Stimulated activated effector memory CD8-positive, alpha-beta T cell treated with anti-CD3 and anti-CD28 coated beads, Interleukin-12 subunit alpha, Interleukin-12 subunit beta, amount 100 ng/mL, for 72 hours (primary cell): Measurements from ENCODE around the gene SPTBN5.

ENCODE experiments used
- ATAC-seq: fragments of 150-1000 bp; cut with Tn5 transposase; 2 replicates; pipeline ENCODE4 v1.10.0; 2021
- DNase-seq, 2 donors: peaks; one replicate each; pipeline ENCODE4 v3.0.0; 2021 to 2022; ENCODE audit warnings: low spot score in 2 of 2
- H3K27ac Mint-ChIP-seq: one replicate; pipeline ENCODE4 v1.8.0; 2022; ENCODE audit warnings: mild to moderate bottlenecking, mixed read lengths
- H3K36me3 Mint-ChIP-seq: one replicate; pipeline ENCODE4 v1.8.0; 2022; ENCODE audit warnings: mild to moderate bottlenecking, mixed read lengths
- H3K4me1 Mint-ChIP-seq: one replicate; pipeline ENCODE4 v1.8.0; 2022; ENCODE audit warnings: mixed read lengths
- H3K4me3 Mint-ChIP-seq: one replicate; pipeline ENCODE4 v1.8.0; 2022; ENCODE audit warnings: mild to moderate bottlenecking, mixed read lengths
- H3K9me3 Mint-ChIP-seq: one replicate; pipeline ENCODE4 v1.8.0; 2022; ENCODE audit warnings: mixed read lengths

The SPTBN5 gene

GRCh38 chr15:41899854-41900442 lies 6.1 kb upstream of the SPTBN5 start:
- peak overlapping the region; percentile 8 for H3K27ac Mint-ChIP-seq

GRCh38 chr15:41897363-41897799 lies 3.5 kb upstream of the SPTBN5 start:
- Mint-ChIP-seq H3K4me1 (peaks cover 29% of the 10 kb centered on the region), H3K27ac (peak overlapping the region; percentile 67), H3K4me3 (no peak overlapping the region), H3K36me3 (peaks cover 75% of the 10 kb centered on the region), H3K9me3 (no peaks in the 10 kb centered on the region)
- ATAC-seq = no peak
- DNase-seq = no peak

More at GRCh38 chr15:41899854-41900442, 6.1 kb upstream of the SPTBN5 start:
- Mint-ChIP-seq H3K36me3 (peaks cover 86% of the 10 kb centered on the region), H3K4me1 (peaks cover 17% of the 10 kb centered on the region), H3K4me3 (no peak overlapping the region), H3K9me3 (no peaks in the 10 kb centered on the region)
- ATAC-seq (no peak), DNase-seq (no peak)

GRCh38 chr15:41896566-41896965 lies 2.7 kb upstream of the SPTBN5 start:
- no peaks in the 10 kb centered on the region for H3K9me3 Mint-ChIP-seq
- peaks cover 32% of the 10 kb centered on the region for H3K4me1 Mint-ChIP-seq
- DNase-seq (no peak), ATAC-seq (no peak)
- H3K36me3 Mint-ChIP-seq = peaks cover 70% of the 10 kb centered on the region
- peak overlapping the region; percentile 67 for H3K27ac Mint-ChIP-seq
- H3K4me3 Mint-ChIP-seq = no peak overlapping the region

GRCh38 chr15:41895957-41896356 lies 2.1 kb upstream of the SPTBN5 start:
- Mint-ChIP-seq H3K9me3 (no peaks in the 10 kb centered on the region), H3K27ac (peak overlapping the region; percentile 67), H3K4me1 (peaks cover 32% of the 10 kb centered on the region), H3K4me3 (no peak overlapping the region), H3K36me3 (peaks cover 64% of the 10 kb centered on the region)
- DNase-seq (no peak), ATAC-seq (no peak)

- DNase-seq (no peak), ATAC-seq (no peak)
- Mint-ChIP-seq H3K4me3 (peak overlapping the region; percentile 75), H3K36me3 (peaks cover 59% of the 10 kb centered on the region), H3K9me3 (no peaks in the 10 kb centered on the region), H3K4me1 (peaks cover 33% of the 10 kb centered on the region), H3K27ac (peak overlapping the region; percentile 95)
Measured at GRCh38 chr15:41895491-41895890, 1.6 kb upstream of the SPTBN5 start.

- Mint-ChIP-seq H3K4me3 (peak overlapping the region; percentile 75), H3K4me1 (peaks cover 38% of the 10 kb centered on the region), H3K9me3 (no peaks in the 10 kb centered on the region), H3K36me3 (peaks cover 53% of the 10 kb centered on the region), H3K27ac (peak overlapping the region; percentile 95)
- peak; percentile 97 for ATAC-seq
- peak; percentile 71 to 85 for DNase-seq
Measured at GRCh38 chr15:41894791-41895463, 1.1 kb upstream of the SPTBN5 start.

- H3K36me3 Mint-ChIP-seq = peaks cover 47% of the 10 kb centered on the region
- peak overlapping the region; percentile 75 for H3K4me3 Mint-ChIP-seq
- H3K27ac Mint-ChIP-seq = peak overlapping the region; percentile 95
- DNase-seq (peak in 1 of 2 donors; percentile 10), ATAC-seq (peak; percentile 7)
- peaks cover 42% of the 10 kb centered on the region for H3K4me1 Mint-ChIP-seq
- no peaks in the 10 kb centered on the region for H3K9me3 Mint-ChIP-seq
Measured at GRCh38 chr15:41894251-41894790, 468 bp upstream of the SPTBN5 start.

GRCh38 chr15:41892621-41893421 lies 1.0 kb downstream of the SPTBN5 start:
- Mint-ChIP-seq H3K27ac (peak overlapping the region; percentile 95), H3K9me3 (no peaks in the 10 kb centered on the region), H3K36me3 (peaks cover 32% of the 10 kb centered on the region), H3K4me3 (peak overlapping the region; percentile 75), H3K4me1 (peaks cover 57% of the 10 kb centered on the region)
- ATAC-seq = peak; percentile 60
- DNase-seq = peak in 1 of 2 donors; percentile 23

GRCh38 chr15:41891946-41892345 lies 1.9 kb downstream of the SPTBN5 start:
- H3K4me3 Mint-ChIP-seq = peak overlapping the region; percentile 75
- H3K9me3 Mint-ChIP-seq = no peaks in the 10 kb centered on the region
- peaks cover 24% of the 10 kb centered on the region for H3K36me3 Mint-ChIP-seq
- ATAC-seq (no peak), DNase-seq (no peak)
- H3K27ac Mint-ChIP-seq = peak overlapping the region; percentile 95
- H3K4me1 Mint-ChIP-seq = peaks cover 66% of the 10 kb centered on the region

GRCh38 chr15:41891226-41891625 lies 2.6 kb downstream of the SPTBN5 start:
- H3K4me3 Mint-ChIP-seq = no peak overlapping the region
- H3K9me3 Mint-ChIP-seq = no peaks in the 10 kb centered on the region
- H3K36me3 Mint-ChIP-seq = peaks cover 16% of the 10 kb centered on the region
- DNase-seq (no peak), ATAC-seq (no peak)
- H3K27ac Mint-ChIP-seq = peak overlapping the region; percentile 95
- peaks cover 69% of the 10 kb centered on the region for H3K4me1 Mint-ChIP-seq

GRCh38 chr15:41890050-41890690 lies 3.7 kb downstream of the SPTBN5 start:
- Mint-ChIP-seq H3K27ac (peak overlapping the region; percentile 95), H3K9me3 (no peaks in the 10 kb centered on the region)

GRCh38 chr15:41888662-41889253 lies 5.1 kb downstream of the SPTBN5 start:
- Mint-ChIP-seq H3K36me3 (peaks cover 7% of the 10 kb centered on the region), H3K4me3 (peak overlapping the region; percentile 49), H3K4me1 (peaks cover 60% of the 10 kb centered on the region), H3K27ac (peak overlapping the region; percentile 95), H3K9me3 (no peaks in the 10 kb centered on the region)
- DNase-seq = no peak
- ATAC-seq = peak; percentile 49

More at GRCh38 chr15:41890050-41890690, 3.7 kb downstream of the SPTBN5 start:
- H3K36me3 Mint-ChIP-seq = peaks cover 13% of the 10 kb centered on the region
- peaks cover 69% of the 10 kb centered on the region for H3K4me1 Mint-ChIP-seq
- DNase-seq = no peak
- ATAC-seq = no peak
- no peak overlapping the region for H3K4me3 Mint-ChIP-seq

- peaks cover 7% of the 10 kb centered on the region for H3K36me3 Mint-ChIP-seq
- H3K4me3 Mint-ChIP-seq = no peak overlapping the region
- peaks cover 56% of the 10 kb centered on the region for H3K4me1 Mint-ChIP-seq
- no peaks in the 10 kb centered on the region for H3K9me3 Mint-ChIP-seq
- peak overlapping the region; percentile 95 for H3K27ac Mint-ChIP-seq
- no peak for DNase-seq
- ATAC-seq = no peak
Measured at GRCh38 chr15:41887893-41888292, 6.0 kb downstream of the SPTBN5 start.

- H3K4me3 Mint-ChIP-seq = no peak overlapping the region
- no peak for ATAC-seq
- no peaks in the 10 kb centered on the region for H3K9me3 Mint-ChIP-seq
- no peaks in the 10 kb centered on the region for H3K36me3 Mint-ChIP-seq
- DNase-seq = no peak
- H3K4me1 Mint-ChIP-seq = peaks cover 49% of the 10 kb centered on the region
- peak overlapping the region; percentile 95 for H3K27ac Mint-ChIP-seq
Measured at GRCh38 chr15:41887161-41887560, 6.7 kb downstream of the SPTBN5 start.
